Stimulated activated CD8-positive, alpha-beta memory T cell treated with anti-CD3 and anti-CD28 coated beads, Interleukin-12 subunit alpha, Interleukin-12 subunit beta, amount 100 ng/mL, for 24 hours (primary cell): Measurements from ENCODE around the gene CUX1.
"Not testable (repeated sequence)": the region's sequence is repeated elsewhere in the genome, so short reads cannot be mapped to it uniquely, and the experiment has no call there.

ENCODE experiments used
- DNase-seq: peaks from one replicate; pipeline ENCODE4 v3.0.0-alpha.2; 2020; ENCODE audit errors: extremely low read depth

Gene CUX1

DNA sequence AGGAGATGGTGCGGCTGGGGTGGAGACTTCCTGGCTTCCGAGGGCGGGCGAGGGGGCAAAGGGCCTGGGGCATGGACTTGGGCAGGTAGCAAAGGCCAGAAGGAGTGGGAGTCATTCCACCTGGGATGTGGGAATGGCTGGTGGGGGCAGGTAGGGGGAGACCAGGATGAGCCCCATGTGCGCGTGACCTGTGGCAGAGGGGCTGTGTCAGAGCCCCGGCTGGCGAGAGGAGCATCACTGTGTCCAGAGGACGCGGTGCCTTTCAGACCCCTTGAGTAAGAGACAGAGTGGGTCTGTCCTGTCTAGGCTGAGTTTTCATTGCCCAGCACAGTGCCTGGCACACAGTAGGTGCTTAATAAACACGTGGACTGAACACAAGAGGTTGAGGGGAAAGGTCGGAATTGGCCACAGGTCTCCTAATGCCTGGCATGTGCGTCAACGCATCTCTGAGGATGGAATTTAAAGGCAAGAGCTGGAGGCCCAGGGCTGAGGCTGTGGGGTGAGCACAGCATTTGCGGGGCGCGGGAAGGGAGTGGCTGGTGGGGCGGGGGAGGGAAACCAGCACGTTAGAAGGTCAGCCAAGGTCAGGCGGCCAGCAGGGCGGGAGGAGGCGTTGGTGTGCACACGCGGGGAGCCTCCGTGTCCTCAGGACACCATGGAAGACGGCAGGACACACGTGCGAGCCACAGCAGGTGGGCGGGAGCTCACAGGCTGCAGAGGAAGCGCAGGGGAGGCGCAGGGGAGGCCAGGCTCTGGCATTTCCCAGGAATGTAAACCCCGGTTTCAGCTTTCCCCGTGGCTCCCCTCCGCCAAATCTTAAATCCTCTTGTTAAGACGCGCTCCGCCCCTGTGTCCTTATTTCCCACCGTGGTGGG is 51.8 kb downstream of the CUX1 start:
- DNase-seq, result no peak

DNA sequence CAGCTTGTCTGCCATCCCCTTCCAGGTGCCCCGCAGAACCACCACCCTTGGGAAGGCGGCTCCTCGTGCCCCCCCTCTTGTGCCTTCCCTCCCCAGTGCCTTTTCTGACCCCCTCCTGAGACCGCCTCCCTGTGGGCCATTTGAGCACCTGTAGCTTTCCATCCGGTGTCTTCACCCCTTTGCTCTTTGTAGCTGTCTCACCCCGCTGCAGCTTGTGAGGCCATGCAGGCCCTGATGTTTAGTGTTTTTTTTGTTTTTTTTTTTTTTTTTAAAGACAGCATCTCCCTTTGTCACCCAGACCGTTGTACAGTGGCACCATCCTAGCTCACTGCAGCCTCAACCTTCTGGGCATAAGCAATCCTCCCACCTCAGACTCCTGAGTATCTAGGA is 52.5 kb downstream of the CUX1 start:
- DNase-seq, result no peak

GRCh38 chr7:101870361-101871062 is 53.1 kb downstream of the CUX1 start:
- no peak for DNase-seq

GRCh38 chr7:101871351-101871750 is 53.9 kb downstream of the CUX1 start:
- DNase-seq, result no peak

DNA sequence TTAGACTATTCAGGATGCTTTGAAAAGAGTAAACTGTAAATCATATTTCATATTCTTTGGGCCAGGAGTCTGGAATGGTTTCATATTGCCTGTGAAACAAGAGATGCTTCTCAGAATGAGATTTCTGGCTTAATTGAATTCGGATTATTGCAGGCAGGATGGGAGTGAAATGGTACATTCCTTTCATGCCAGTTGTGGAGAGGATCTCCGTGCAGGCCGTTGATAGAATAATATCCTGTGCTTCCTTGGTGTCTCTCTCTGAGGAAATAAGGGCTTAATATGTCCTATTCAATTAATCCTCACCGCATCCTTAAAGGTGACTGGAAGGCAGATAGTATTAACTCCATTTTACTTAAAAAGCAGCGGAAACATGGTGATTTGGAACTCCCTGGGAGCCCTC is 56.6 kb downstream of the CUX1 start:
- DNase-seq, result no peak

DNA sequence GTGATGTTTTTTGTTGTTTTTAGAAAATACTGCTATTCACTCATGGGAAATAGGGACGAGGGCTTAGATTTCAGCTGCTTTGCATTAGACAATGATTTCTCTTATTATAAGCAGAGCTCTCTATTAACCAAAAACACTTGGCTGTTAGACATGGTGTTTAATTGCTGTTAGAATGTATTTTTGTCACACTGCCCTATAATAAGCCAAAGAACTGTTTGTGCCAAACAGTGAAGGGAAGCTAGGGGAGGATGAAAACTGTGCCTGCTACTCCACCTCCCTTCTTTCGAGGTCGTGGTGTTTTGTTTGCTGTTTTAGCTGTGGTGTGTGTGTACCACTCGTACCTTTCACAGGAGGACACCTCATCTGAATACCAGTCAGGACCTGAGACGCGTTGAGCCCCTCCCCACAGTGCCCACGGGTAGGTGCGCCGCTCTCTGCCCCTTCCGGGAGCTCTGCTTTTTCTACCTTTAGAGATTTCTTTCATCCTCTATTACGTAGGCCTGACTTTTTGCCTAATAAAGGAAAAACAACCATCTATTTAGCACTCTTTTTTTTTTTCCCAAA is 57.9 kb downstream of the CUX1 start:
- no peak for DNase-seq

DNA sequence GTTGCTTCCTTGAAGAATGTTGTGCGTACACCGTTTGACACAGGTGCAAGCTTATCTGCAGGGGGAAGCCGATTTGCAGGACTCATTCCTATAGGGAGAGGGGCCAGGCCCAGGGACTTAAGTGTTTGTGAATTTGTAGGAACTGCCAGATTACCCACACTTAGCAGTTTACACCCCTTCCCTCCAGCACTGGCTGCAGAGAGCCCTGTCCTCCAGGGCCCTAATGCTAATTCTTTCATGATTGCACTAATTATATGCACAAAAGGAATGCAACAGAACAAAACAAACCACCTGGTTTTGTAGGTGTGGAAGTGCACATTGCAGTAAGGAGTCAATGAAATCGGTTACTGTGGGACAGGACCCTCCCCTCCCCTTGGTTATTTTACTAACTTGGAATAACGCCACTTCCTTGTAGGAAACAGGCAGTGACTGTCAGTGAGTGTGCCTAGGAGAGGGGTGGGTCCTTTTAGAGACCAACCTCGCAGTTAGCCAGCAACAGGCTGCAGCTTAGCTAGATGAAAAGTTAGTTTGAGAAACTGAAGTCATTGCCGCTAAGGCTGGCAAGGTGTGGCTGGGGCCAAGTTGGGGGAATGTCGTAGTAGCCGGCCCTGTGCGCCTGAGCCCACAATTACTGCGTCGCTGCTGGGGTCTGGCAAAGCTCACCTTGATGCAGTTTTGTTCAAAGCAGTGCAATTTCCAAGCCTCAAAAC is 60.6 kb downstream of the CUX1 start:
- no peak for DNase-seq

GRCh38 chr7:101878938-101879337 is 61.5 kb downstream of the CUX1 start:
- DNase-seq, result no peak

GRCh38 chr7:101879565-101879964 is 62.1 kb downstream of the CUX1 start:
- no peak for DNase-seq

DNA sequence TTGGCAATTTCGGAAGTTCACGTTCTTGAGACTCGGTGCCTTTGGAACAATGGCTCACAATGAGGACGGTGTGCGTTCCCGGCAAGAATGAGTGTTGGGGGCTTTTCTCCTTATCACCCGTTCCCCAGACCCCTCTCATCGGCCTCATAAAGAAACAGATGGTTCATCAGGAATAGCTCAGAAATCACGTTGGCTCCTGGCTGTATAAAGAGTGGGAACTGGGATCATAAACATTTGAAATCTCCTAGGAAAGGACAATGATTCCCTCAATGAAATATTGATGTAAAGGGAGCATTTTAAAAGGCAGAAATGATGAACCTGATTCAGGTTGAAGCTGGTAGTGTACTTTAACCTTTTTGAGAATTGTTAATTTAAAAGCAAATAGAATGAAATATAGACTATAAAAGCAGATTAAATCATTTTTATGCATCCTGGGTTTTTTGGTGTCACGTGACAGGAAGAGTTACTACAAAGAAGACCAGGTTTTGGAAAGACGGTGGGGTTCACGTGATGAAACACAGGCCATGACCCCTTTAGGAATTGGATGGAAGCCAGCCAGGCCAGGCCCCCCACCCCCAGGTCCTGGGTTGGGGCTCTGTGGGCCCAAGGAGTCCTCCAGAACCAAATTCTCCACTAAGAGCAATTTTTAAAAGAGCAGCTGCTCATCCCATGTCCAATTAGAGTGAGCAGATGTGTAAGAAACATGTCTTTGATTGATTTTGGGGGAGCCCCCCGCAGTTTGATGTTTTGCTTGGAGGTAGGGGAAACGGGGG is 63.0 kb downstream of the CUX1 start:
- DNase-seq, result no peak

DNA sequence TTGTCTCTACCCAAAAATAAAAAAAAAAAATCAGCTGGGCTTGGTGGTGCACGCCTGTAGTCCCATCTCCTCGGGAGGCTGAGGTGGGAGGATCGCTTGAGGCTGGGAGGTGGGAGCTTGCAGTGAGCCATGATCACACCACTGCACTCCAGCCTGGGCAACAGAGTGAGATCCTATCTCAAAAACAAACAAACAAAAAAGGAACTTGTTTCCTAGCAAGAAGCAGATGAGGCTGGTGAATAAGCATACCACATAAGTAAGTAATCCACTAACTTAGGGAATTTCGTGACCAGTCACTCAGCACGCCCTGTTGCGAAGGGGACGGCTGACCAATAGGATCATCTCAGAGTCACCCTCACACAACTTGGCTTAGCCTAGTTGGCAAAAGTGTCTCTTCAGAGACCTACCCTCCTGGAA is 64.6 kb downstream of the CUX1 start:
- DNase-seq, result no peak

DNA sequence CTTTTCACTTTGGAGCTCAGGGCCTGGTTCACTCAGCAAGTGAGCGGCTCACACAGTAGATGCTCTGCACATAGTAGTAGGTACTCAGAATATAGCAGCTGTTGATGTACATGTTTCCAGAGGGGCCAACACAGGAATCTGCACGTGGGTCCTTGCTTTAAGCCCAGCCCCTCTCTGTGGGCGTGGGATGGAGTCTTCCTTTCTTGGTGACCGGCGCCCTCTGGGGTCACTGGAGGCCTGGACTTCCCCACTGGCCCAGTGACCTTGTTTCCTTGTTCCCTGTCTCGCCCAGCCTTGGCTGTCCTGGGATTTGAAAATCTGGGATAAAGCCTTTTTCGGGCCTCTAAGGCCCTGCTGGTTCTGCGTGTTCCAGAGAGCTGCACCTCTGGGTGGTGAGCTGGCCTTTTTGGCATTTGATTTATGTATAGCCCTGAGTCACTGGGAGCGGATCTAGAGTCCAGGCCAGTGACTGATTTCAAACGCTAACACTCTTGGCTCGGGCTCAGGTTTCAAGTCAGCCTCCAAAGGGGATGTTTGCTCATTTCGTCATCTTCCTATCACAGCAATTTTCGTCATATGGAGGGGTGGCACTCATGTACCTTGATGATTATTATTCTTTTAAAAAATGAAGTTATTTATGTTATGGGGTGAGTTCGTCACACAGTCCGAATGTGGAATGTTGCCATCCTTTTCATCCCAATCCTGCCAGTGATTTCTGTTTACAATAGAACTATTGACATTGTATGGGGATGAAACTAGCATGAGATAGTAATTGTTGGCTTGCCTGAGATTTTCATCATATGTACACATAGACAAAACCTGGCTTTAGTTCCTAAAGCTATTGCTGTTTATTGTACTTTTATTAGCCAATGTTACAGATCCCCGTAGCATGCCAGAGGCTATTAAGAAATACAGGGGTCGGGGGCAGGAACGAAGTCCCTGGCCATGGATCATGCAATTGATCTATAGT is 65.5 kb downstream of the CUX1 start:
- no peak for DNase-seq

- no peak for DNase-seq
These were observed 67.5 kb downstream of the CUX1 start for GRCh38 chr7:101884671-101885596.

GRCh38 chr7:101885597-101885955 is 68.2 kb downstream of the CUX1 start:
- DNase-seq, result no peak

DNA sequence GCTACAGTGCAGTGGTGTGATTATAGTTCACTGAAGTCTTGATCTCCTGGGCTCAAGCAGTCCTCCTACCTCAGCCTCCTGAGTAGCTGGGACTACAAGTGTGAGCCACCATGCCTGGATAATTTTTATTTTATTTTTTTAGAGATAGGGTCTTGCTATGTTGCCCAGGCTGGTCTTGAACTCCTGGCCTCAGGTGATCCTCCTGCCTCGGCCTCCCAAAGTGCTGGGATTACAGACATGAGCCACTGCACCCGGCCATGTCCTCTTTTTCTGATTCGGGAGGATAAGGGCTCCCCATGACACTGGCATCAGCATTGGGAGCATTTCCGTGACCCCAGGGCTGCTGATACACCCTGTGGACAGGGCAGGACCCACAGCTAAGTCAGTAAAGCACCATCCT is 69.9 kb downstream of the CUX1 start:
- not testable (repeated sequence) for DNase-seq

- DNase-seq, result not testable (repeated sequence)
These were observed 71.1 kb downstream of the CUX1 start for GRCh38 chr7:101888564-101888963.

- no peak for DNase-seq
These were observed 73.5 kb downstream of the CUX1 start for GRCh38 chr7:101890749-101891523.

- DNase-seq, result no peak
These were observed 74.7 kb downstream of the CUX1 start for GRCh38 chr7:101891936-101892640.
